Activated naive CD4-positive, alpha-beta T cell treated with anti-CD3 and anti-CD28 coated beads, Interleukin-2, amount 50 U/mL, for 24 hours (primary cell): ENCODE results near the gene CNTNAP2.

Experiments used
- H3K27ac Mint-ChIP-seq: one replicate; pipeline ENCODE4 v1.8.0; 2021; ENCODE audit warnings: mild to moderate bottlenecking, mixed read lengths
- H3K27me3 Mint-ChIP-seq: one replicate; pipeline ENCODE4 v1.8.0; 2021; ENCODE audit warnings: mixed read lengths
- H3K36me3 Mint-ChIP-seq: one replicate; pipeline ENCODE4 v1.8.0; 2021; ENCODE audit warnings: mixed read lengths
- H3K4me1 Mint-ChIP-seq: one replicate; pipeline ENCODE4 v1.8.0; 2021; ENCODE audit warnings: mixed read lengths
- H3K4me3 Mint-ChIP-seq: one replicate; pipeline ENCODE4 v1.8.0; 2021; ENCODE audit warnings: mild to moderate bottlenecking, mixed read lengths
- H3K9me3 Mint-ChIP-seq: one replicate; pipeline ENCODE4 v1.8.0; 2021; ENCODE audit warnings: mixed read lengths

Gene CNTNAP2

GRCh38 chr7:146503844-146504243, 387.2 kb downstream of the CNTNAP2 start:
- Mint-ChIP-seq H3K4me1 (no peaks in the 10 kb centered on the region), H3K4me3 (no peak overlapping the region), H3K9me3 (peaks cover 10% of the 10 kb centered on the region), H3K27ac (no peak overlapping the region), H3K27me3 (no peaks in the 10 kb centered on the region), H3K36me3 (no peaks in the 10 kb centered on the region)

GRCh38 chr7:146510088-146510680, 393.6 kb downstream of the CNTNAP2 start:
- H3K4me3 Mint-ChIP-seq = no peak overlapping the region
- H3K27me3 Mint-ChIP-seq = no peaks in the 10 kb centered on the region
- peaks cover 34% of the 10 kb centered on the region for H3K9me3 Mint-ChIP-seq
- no peaks in the 10 kb centered on the region for H3K4me1 Mint-ChIP-seq
- H3K36me3 Mint-ChIP-seq = no peaks in the 10 kb centered on the region
- no peak overlapping the region for H3K27ac Mint-ChIP-seq

- no peaks in the 10 kb centered on the region for H3K27me3 Mint-ChIP-seq
- H3K4me1 Mint-ChIP-seq = no peaks in the 10 kb centered on the region
- H3K9me3 Mint-ChIP-seq = peaks cover 28% of the 10 kb centered on the region
- H3K4me3 Mint-ChIP-seq = no peak overlapping the region
- H3K36me3 Mint-ChIP-seq = no peaks in the 10 kb centered on the region
- H3K27ac Mint-ChIP-seq = no peak overlapping the region
These were observed 397.7 kb downstream of the CNTNAP2 start for GRCh38 chr7:146514304-146514703.

DNA sequence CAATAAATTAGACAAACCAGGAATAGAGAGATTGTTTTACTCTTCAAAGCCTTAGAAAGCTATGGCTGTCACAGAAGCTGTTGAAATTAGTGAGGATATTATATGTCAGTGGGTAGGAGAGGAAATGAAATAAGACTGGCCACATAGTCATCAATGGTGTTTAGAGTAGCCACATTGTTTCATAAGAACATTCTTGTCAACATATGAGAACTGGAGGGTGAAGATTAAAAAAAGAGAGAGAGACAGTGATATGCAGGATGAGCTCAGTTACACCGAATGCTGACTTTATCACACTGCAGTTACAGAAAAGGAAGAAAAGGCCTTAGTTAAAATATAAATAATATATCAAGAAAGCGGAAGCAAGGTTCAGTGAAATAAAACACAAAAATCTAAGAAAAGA, 412.0 kb downstream of the CNTNAP2 start:
- Mint-ChIP-seq H3K27ac (no peak overlapping the region), H3K36me3 (no peaks in the 10 kb centered on the region), H3K4me3 (no peak overlapping the region), H3K4me1 (no peaks in the 10 kb centered on the region), H3K9me3 (peaks cover 3% of the 10 kb centered on the region), H3K27me3 (no peaks in the 10 kb centered on the region)

DNA sequence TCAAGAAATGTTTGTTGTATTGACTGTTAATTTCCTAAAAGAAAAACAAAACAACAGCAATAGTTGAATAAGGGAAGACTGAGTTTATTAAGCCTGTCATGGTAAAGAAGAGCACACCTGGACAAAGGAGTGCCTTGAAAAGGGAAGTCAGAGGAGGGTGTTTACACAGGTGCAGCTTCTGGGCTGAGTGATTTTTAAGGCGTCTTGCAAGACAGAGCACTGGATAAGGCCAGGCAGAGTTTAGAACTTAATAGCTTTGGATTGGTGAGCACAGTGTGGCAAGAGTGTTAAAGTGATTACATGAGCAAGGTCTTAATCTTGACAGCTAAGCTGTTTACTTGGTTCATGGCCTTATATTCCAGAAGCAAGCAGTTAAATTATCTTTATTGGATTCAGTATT, 423.2 kb downstream of the CNTNAP2 start:
- H3K27ac Mint-ChIP-seq = no peak overlapping the region
- no peaks in the 10 kb centered on the region for H3K36me3 Mint-ChIP-seq
- no peak overlapping the region for H3K4me3 Mint-ChIP-seq
- no peaks in the 10 kb centered on the region for H3K9me3 Mint-ChIP-seq
- H3K27me3 Mint-ChIP-seq = no peaks in the 10 kb centered on the region
- H3K4me1 Mint-ChIP-seq = no peaks in the 10 kb centered on the region

GRCh38 chr7:146542101-146542500, 425.5 kb downstream of the CNTNAP2 start:
- H3K27me3 Mint-ChIP-seq = no peaks in the 10 kb centered on the region
- H3K4me1 Mint-ChIP-seq = no peaks in the 10 kb centered on the region
- no peaks in the 10 kb centered on the region for H3K9me3 Mint-ChIP-seq
- no peaks in the 10 kb centered on the region for H3K36me3 Mint-ChIP-seq
- no peak overlapping the region for H3K4me3 Mint-ChIP-seq
- no peak overlapping the region for H3K27ac Mint-ChIP-seq

DNA sequence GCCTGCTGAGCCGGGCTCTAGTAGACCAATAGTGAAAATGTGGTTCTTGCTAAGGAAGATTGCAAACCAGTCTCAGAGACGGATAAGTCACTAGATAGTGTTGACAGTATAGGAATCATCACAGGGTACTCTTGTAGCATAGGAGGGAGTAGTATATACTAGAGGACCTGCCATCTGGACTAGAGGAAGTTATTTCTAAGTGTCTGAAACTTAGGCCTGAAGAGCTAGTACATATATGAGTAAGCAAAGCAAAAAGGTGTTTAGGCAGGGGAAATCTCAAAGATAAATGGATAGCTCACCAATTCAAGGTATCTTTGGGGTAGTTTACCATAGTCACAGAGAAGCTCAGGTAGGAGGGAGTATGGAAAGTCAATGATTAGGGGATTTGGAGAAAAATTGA, 428.1 kb downstream of the CNTNAP2 start:
- no peaks in the 10 kb centered on the region for H3K9me3 Mint-ChIP-seq
- H3K4me3 Mint-ChIP-seq = no peak overlapping the region

DNA sequence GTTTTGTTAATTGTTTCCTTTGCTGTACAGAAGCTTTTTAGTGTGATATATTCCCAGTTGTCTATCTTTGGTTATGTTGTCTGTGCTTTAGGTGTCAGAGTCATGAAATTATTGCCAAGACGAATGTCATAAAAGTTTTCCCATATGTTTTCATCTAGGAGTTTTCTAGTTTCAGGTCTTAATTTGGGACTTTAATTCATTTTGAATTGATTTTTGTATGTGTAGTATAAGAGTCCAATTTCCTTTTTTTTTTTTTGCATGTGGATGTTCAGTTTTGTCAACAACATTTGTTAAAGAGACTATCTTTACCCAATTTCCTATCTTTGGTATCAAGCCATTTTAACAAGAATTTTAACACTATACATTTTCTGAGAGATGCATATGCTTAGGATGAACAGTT, 432.2 kb downstream of the CNTNAP2 start:
- Mint-ChIP-seq H3K36me3 (no peaks in the 10 kb centered on the region), H3K27me3 (no peaks in the 10 kb centered on the region), H3K4me3 (no peak overlapping the region), H3K9me3 (peaks cover 6% of the 10 kb centered on the region), H3K27ac (no peak overlapping the region), H3K4me1 (no peaks in the 10 kb centered on the region)

More for the DNA sequence above, 428.1 kb downstream of the CNTNAP2 start:
- Mint-ChIP-seq H3K36me3 (no peaks in the 10 kb centered on the region), H3K27me3 (no peaks in the 10 kb centered on the region), H3K27ac (no peak overlapping the region), H3K4me1 (no peaks in the 10 kb centered on the region)

GRCh38 chr7:146554556-146554955, 438.0 kb downstream of the CNTNAP2 start:
- H3K9me3 Mint-ChIP-seq = peaks cover 6% of the 10 kb centered on the region
- H3K36me3 Mint-ChIP-seq = no peaks in the 10 kb centered on the region
- H3K4me3 Mint-ChIP-seq = no peak overlapping the region
- no peaks in the 10 kb centered on the region for H3K27me3 Mint-ChIP-seq
- H3K4me1 Mint-ChIP-seq = no peaks in the 10 kb centered on the region
- no peak overlapping the region for H3K27ac Mint-ChIP-seq

- no peaks in the 10 kb centered on the region for H3K4me1 Mint-ChIP-seq
- H3K9me3 Mint-ChIP-seq = no peaks in the 10 kb centered on the region
- H3K27ac Mint-ChIP-seq = no peak overlapping the region
- no peaks in the 10 kb centered on the region for H3K36me3 Mint-ChIP-seq
- no peaks in the 10 kb centered on the region for H3K27me3 Mint-ChIP-seq
- H3K4me3 Mint-ChIP-seq = no peak overlapping the region
These were observed 441.4 kb downstream of the CNTNAP2 start for GRCh38 chr7:146557971-146558469.

DNA sequence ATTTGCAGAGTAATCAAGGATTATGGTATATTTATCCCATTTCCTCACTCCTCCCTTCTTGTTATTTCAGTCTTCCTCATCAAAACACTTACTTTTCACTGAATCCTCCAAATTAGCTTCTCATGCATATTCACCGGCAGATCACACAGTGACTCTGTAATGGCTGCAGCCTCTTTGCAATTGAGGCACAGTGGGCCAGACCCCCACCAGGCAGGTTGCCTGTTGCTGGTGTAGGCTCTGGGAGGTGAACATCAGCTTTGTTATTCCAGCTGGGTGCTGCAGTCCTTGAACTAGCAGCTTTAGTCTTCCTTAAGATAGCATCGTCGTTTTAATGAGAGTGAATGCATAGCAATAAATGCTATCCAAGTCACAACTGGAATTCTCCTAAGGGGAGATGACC, 449.3 kb downstream of the CNTNAP2 start:
- H3K27me3 Mint-ChIP-seq = no peaks in the 10 kb centered on the region
- no peak overlapping the region for H3K4me3 Mint-ChIP-seq
- no peaks in the 10 kb centered on the region for H3K9me3 Mint-ChIP-seq
- no peaks in the 10 kb centered on the region for H3K36me3 Mint-ChIP-seq
- no peak overlapping the region for H3K27ac Mint-ChIP-seq
- H3K4me1 Mint-ChIP-seq = no peaks in the 10 kb centered on the region

DNA sequence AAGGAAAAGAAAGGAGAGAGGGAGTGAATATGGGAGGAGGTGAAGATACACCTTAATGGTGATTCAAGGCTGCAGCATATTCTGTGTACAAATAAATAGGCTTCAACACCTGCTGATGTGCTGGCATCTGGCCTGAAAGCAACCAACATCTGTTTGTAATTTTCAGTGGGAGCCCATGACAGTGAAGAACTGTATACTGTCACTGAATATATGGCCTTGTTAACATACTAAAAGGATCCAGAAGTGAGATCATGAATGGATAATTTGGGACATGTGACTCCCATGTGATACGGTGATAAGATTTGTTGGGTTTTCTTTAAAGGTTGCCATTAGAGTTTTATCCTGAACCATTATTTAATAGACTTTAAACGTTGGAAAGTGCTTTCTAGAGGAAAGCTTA, 459.3 kb downstream of the CNTNAP2 start:
- Mint-ChIP-seq H3K27ac (no peak overlapping the region), H3K4me3 (no peak overlapping the region), H3K36me3 (no peaks in the 10 kb centered on the region), H3K9me3 (peaks cover 8% of the 10 kb centered on the region), H3K4me1 (no peaks in the 10 kb centered on the region), H3K27me3 (no peaks in the 10 kb centered on the region)

- no peaks in the 10 kb centered on the region for H3K36me3 Mint-ChIP-seq
- H3K27ac Mint-ChIP-seq = no peak overlapping the region
- H3K4me1 Mint-ChIP-seq = no peaks in the 10 kb centered on the region
- no peaks in the 10 kb centered on the region for H3K27me3 Mint-ChIP-seq
- no peak overlapping the region for H3K4me3 Mint-ChIP-seq
- peaks cover 7% of the 10 kb centered on the region for H3K9me3 Mint-ChIP-seq
These were observed 475.4 kb downstream of the CNTNAP2 start for GRCh38 chr7:146591976-146592375.

DNA sequence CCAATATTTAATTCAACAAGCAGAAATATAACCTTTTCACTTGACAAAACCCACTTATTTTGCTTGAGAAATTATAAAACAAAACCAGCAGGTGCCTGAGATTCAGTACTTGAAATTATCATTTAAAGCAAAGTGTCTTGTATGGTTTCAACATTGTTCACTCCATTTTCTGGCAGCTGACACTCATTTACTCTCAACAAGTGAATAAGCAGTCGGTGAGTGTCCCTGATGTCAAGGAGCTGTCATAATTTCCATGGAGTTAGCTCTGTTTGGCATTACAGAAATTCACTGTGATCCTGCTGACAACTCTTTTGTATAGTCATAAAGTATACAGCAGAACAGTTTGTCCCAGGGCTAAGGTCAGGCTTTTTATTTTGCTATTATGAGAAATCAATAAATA, 490.0 kb downstream of the CNTNAP2 start:
- Mint-ChIP-seq H3K4me3 (no peak overlapping the region), H3K4me1 (no peaks in the 10 kb centered on the region), H3K27ac (no peak overlapping the region), H3K9me3 (peaks cover 6% of the 10 kb centered on the region), H3K27me3 (no peaks in the 10 kb centered on the region), H3K36me3 (no peaks in the 10 kb centered on the region)

- H3K4me1 Mint-ChIP-seq = no peaks in the 10 kb centered on the region
- H3K4me3 Mint-ChIP-seq = no peak overlapping the region
- H3K9me3 Mint-ChIP-seq = peaks cover 11% of the 10 kb centered on the region
- H3K27me3 Mint-ChIP-seq = no peaks in the 10 kb centered on the region
- no peaks in the 10 kb centered on the region for H3K36me3 Mint-ChIP-seq
- no peak overlapping the region for H3K27ac Mint-ChIP-seq
These were observed 503.0 kb downstream of the CNTNAP2 start for GRCh38 chr7:146619641-146620040.

DNA sequence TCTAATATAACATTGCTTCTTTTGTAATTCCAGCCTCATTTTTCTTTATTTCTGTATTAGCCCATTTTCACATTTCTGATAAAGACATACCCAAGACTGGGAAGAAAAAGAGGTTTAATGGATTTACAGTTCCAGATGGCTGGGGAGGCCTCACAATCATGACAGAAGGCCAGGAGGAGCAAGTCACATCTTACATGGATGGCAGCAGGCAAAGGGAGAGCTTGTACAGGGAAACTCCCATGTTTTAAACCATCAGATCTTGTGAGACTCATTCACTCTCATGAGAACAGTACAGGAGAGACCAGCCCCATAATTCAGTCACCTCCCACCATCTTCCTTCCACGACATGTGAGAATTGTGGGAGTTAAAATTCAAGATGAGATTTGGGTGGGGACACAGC, 510.3 kb downstream of the CNTNAP2 start:
- H3K27ac Mint-ChIP-seq = no peak overlapping the region
- no peaks in the 10 kb centered on the region for H3K36me3 Mint-ChIP-seq
- no peaks in the 10 kb centered on the region for H3K27me3 Mint-ChIP-seq
- H3K9me3 Mint-ChIP-seq = no peaks in the 10 kb centered on the region
- H3K4me1 Mint-ChIP-seq = no peaks in the 10 kb centered on the region
- no peak overlapping the region for H3K4me3 Mint-ChIP-seq
